T-helper 2 cell treated with Interferon-gamma antibody and Interleukin-4, amounts not matched to agents 100 ng/mL and 5 ng/mL, for 36 hours (primary cell): Measurements from ENCODE around the gene FOXL3. TPM values are rescaled to one million over a fixed set of nuclear protein-coding genes. Genes with fewer than 3 reads are reported as not detected.

Experiments
- intact Hi-C: fragments of 100-400 bp; cut with micrococcal nuclease; formaldehyde crosslinking; loops from one replicate; pipeline ENCODE4 v1.15.1; 2023
- total RNA-seq: library from RNA; stranded (reverse); gene quantifications from 2 replicates; pipeline ENCODE4 v1.2.3, GENCODE V29; 2022

FOXL3 gene
- total RNA-seq, 1 donor from 2014 or later: not detected

GRCh38 chr7:265998-266850 lies 23.7 kb upstream of the FOXL3 start:
- intact Hi-C loops: no loop called here

DNA sequence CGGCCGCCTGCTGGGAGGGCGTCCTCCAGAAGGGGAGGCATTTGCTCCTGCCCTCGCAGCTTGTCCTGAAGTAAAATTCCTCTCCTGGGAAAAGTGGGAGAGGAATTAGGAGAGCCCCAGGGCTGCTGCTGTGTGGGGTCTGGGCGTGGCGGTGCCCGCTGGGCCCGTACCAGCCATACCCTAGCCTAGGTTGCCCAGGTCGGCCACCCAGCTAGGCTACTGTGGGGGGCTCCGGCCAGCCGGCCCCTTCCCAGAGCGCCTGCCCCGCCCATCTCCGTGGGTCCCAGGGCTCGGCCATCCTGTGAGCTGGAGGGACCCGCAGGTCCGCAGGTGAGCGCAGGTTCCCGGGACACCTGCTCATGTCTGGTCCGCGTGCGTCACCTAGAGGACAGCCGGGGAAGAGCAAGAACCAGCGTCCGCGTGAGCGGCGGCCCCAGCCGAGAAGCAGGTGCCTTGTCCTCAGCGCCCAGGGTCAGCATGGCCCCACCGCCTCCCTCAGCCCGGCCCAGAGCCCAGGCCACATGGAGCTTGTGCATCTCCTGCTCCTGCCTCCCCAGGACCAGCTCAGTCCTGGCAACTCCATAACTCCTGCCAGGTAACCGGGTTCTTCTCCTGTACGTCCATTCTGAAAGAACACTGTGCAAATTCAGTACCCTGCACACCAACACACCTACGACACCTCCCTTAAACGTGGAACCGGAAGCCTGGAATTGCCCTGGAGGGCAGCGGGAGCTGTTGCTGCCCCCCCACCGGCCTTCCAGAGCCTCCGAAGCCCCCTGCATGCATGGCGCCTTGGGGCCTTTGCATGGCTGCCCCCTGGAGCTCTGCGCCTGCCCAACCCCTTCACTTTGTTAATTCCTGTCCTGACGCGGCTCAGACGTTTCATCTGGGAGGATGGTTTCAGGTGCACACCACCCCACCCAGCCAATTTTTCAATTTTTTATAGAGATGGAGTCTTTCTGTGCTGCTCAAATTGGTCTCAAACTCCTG lies 22.8 kb upstream of the FOXL3 start:
- intact Hi-C loops: no loop called here

DNA sequence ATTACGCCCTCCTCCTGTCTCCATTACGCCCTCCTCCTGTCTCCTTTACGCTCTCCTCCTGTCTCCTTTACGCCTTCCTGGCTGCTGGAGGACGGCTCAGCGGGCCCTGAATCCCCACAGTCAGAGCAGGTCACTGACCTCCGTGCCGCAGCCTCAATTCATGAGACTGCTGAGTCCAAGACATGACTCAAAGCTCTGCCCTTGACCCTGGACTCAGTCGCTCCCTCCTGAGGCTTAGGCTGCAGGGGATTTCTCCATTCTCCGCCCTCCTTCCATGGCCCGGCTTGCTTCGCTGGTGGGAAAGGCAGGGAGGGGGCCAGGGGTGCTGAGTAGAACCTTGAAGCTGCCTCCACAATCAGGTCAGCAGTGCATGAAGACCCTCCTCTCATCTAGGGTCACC lies 21.0 kb upstream of the FOXL3 start:
- intact Hi-C loops: no loop called here

- intact Hi-C loops: no loop called here
These were observed 20.2 kb upstream of the FOXL3 start for GRCh38 chr7:269721-270120.

DNA sequence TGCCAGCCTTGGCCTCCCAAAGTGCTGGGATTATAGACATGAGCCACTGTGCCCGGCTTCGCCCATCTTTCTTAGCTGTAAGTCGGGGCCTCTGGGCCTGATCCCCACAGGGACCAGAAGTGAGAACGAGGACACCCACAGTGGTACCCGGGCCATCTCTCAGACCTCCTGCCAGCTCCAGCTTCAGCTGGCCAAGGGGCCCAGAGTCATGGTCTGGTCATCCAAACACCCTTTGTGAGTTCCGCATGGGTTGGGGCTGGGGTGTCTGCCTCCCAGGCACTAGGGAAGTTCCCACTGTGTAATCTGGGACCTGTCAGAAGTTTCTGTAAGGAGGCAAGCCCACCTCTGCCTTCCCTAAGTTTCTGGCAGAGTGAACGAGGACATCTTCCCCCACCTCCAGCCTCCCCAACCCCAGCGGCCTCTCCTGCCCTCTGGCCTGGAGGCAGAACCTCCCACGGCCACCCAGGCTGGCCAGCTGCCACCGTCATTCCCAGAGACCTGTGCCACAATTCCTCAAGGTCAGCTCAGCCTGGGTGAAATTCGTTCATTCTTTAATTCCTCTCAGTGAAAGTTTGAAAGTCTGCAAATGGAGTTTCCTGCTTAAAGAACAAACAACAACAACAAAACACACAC lies 19.5 kb upstream of the FOXL3 start:
- intact Hi-C loops: no loop called here

DNA sequence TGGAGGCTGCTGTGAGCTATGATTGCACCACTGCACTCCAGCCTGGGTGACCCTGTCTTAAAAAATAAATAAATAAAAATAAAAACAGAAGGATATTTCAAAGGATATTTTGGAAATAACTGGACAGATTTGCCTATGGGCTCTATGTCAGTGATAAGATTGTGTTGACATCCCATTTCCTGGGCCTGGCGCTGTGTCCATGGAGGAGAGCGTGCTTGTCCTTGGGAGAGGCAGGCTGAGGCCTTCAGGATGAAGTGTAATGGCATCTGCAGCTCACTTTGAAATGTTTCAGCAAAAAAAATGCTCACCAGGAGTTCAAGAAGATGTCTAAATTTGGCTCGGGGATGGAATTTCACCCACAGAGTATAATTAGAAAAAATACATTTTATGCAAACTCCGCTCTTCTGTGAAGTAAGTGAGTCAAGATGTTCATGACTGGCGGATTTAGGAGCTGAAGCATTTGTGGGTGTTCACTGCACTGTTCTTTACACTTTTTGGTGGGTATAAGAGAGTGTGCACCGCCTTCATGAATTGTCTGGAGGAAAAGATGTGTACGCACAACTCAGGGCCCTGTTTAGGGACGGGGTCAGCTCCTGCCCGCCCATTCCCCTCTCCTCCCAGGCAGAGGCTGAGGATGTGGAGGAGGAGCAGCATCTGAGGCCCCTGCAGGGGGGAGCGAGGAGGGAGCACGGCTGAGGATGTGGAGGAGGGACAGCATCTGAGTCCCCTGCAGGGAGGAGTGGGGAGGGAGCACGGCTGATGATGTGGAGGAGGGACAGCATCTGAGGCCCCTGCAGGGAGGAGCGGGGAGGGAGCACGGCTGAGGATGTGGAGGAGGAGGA lies 18.5 kb upstream of the FOXL3 start:
- intact Hi-C loops: no loop called here

DNA sequence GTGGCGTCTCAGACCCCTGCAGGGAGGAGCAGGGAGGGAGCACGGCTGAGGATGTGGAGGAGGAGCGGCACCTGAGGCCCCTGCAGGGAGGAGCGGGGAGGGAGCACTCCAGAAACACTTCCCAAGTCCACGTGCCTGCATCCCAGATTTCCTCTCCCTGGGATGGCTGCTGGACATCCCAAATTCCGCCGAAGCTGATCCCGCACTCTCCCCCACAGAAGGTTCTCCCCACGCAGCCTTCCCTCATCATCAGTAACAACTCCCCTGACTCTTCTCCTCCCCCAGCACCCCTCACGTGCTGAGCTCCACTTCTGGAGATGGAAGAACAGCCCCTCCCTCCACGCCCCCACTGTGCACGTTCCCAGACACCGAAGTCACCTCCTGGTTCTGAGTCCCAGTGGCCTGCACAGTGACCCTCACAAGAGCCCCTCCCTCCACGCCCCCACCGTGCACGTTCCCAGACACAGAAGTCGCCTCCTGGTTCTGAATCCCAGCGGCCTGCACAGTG lies 17.8 kb upstream of the FOXL3 start:
- intact Hi-C loops: no loop called here

DNA sequence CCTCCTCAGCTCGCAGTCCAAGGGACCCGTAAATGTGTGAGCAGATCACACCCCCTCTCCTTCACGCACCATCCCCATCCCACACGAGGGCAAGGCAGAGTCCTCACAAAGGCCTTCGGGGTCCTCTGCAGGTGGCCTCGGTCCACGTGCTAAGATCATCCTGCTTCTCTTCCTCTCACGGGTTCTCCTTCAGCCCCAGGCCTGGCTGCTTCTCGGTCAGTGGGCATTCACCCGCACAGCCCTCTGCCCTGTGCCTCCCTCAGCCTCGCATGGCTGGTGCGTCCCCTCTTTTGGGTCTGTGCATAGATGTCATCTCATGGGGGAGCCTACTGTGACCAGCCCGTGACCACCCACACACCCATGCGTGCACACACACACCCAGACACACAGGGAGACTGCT lies 17.3 kb upstream of the FOXL3 start:
- intact Hi-C loops: no loop called here

- intact Hi-C loops: no loop called here
These were observed 16.6 kb upstream of the FOXL3 start for GRCh38 chr7:273327-273726.

DNA sequence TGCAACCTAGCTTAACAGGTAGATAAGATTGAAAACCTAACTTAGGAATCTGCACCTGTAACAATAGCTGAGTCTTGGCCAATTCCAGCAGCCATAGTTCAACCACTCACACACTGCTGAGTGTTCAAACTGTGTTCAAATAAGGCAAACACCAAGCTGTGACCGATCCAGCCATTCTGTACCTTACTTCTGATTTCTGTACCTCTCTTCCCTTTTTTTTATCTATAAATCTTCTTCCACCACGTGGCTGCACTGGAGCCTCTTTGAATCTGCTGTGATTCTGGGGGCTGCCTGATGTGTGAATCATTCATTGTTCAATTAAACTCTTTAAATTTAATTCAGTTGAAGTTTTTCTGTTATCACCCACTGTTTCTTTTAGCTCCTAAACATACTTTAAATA lies 15.7 kb upstream of the FOXL3 start:
- intact Hi-C loops: no loop called here

GRCh38 chr7:276230-276835 lies 13.6 kb upstream of the FOXL3 start:
- intact Hi-C loops: no loop called here

GRCh38 chr7:277228-277627 lies 12.7 kb upstream of the FOXL3 start:
- intact Hi-C loops: no loop called here

- intact Hi-C loops: no loop called here
These were observed 11.9 kb upstream of the FOXL3 start for GRCh38 chr7:278081-278480.

DNA sequence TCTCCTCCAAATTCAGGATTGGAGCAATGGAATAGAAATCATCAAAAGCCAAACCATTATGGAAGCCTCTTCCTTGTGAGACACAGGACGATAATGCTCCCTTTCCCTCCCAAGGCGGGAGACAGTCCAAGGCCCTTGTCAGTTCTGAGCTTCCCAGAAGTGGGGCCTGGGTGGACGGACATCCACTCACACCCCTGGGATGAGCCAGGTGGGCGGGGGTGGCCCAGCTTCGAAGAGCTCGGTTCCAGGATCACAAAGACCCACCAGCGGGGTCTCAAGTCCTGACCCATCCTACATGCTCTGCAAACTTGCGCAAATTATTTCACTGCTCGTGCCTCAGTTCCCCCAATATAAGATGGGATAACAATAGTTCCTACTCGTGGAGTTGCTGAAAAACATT lies 10.1 kb upstream of the FOXL3 start:
- intact Hi-C loops: no loop called here

GRCh38 chr7:280461-280860 lies 9.5 kb upstream of the FOXL3 start:
- intact Hi-C loops: no loop called here

DNA sequence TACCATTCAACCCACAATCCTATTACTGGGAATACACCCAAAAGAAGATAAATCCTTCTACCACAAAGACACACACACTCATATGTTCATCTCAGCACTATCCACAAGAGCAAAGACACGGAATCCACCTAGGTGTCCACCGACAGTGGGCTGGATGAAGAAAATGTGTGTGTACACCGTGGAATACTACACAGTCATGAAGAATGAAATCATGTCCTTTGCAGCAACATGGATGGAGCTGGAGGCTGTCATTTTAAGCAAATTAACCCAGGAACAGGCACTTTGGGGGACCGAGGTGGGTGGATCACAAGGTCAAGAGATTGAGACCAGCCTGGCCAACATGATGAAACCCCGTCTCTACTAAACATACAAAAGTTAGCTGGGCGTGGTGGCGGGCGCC lies 8.3 kb upstream of the FOXL3 start:
- intact Hi-C loops: no loop called here

DNA sequence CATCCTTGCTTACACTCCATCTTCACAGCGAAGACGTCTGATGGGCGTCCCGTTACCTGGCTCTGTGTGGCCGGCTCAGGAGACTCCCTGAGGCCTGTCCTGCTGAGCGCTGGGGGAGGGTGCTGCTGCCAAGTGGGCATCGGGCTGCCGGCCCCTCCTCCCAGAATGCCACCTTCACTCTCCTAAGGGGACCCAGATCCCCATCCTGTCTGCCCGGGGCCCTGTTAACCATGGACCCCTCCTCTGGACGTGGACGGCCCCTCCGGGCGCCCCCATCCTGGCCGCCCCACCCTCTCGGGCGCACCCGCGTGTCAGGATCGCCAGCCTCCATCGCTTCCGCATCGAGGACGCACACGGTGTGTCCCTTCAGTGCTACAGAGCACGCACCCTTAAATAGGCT lies 7.3 kb upstream of the FOXL3 start:
- intact Hi-C loops: no loop called here

DNA sequence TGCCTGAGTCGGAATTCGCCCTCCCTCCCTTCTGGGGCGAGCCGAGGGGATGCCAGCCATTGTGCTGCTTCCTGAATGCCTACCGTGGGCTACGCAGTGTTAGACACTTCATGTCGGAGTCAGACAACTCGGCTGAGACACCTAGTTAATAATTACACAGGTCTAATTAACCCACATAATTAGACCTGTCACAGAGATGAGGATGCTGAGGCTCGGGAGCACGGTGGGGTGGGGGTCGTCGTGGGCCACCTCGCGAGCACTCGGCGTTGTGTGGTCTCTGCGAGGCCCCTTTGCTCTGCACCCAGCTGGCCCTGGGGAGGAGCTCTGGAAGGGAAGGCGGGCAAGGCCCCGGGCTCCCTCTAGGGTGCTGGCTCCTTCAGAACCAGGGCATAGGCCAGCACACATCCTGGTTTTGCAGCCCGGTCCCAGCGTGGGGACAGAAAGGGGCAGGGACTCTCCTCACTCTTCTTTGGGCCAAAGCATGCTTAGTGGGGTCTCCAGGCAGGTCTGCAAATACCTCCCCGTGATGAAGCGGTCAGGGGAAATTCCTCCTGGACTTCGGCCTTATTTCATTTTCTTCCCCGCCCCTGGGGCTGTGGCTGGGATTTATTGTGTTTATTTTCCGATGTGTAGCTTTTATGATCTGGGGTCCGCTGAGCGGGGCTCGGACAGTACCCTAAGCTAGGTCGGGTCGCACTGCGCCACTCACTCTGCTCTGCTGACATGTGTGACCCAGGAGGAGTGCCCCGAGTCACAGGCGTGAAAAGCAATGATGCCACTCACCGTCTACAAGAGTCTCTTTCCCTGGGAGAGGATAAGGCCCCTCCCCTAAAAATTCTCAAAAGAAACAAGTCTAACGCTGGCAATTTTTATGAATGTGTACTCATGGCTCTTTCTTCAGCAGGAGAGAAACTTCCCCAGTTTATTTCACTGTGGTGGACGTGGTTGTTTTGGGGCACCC lies 4.9 kb upstream of the FOXL3 start:
- intact Hi-C loops: no loop called here

DNA sequence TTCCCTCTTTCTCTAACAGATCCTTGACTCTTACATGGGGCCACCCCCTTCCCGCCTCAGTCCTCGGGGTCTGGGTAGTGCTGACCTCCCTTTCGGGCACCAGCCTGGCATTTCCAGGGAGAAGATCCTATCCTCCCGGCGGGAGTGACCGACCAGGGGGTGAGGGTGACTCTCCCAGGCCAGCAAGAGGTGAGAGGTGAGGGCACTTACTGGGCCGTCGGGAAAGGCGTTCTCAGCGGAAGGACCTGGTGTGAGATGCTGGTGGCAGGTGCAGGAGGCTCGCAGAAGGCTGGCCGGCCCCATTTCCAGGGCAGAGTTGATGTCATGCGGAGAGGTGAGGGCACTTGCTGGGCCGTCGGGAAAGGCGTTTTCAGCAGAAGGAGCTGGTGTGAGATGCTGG lies 4.2 kb upstream of the FOXL3 start:
- intact Hi-C loops: no loop called here
